Stomach (tissue), 9 donors: ENCODE measurements around the gene GTF2I. TPM values are rescaled to one million over a fixed set of nuclear protein-coding genes. Genes with fewer than 3 reads are reported as not detected.
"Not testable (repeated sequence)": the region's sequence is repeated elsewhere in the genome, so short reads cannot be mapped to it uniquely, and the experiment has no call there.

Experiments used
- DNase-seq, 2 donors: peaks; one replicate each; pipeline versions ENCODE4 v3.0.0 to v3.0.0-alpha.2; 2013 to 2019
- H3K27ac ChIP-seq, 5 donors: fragments of 200-600 bp in 4 of 5; sonication (generic) in 4 of 5; one replicate each; pipeline ENCODE4 v1.5.1; 2013 to 2019; ENCODE audit warnings: mild to moderate bottlenecking in 1 of 5, moderate library complexity in 1 of 5
- H3K27me3 ChIP-seq, 3 donors: fragments of 200-600 bp; sonication (generic); one replicate each; pipeline ENCODE4 v1.5.1; 2017 to 2019; ENCODE audit warnings: mixed run types in 1 of 3
- H3K36me3 ChIP-seq, 4 donors: fragments of 200-600 bp; sonication (generic); 1 replicate in 3 of 4; 2 replicates in 1 of 4; pipeline ENCODE4 v1.5.1; 2016 to 2019
- H3K4me1 ChIP-seq, 4 donors: fragments of 200-600 bp; sonication (generic); one replicate each; pipeline ENCODE4 v1.5.1; 2016 to 2019
- H3K4me3 ChIP-seq, 4 donors: fragments of 200-600 bp; sonication (generic) in 3 of 4; one replicate each; pipeline ENCODE4 v1.5.1; 2016 to 2019; ENCODE audit warnings: mild to moderate bottlenecking in 1 of 4
- H3K9me3 ChIP-seq, 4 donors: fragments of 200-600 bp; sonication (generic); one replicate each; pipeline ENCODE4 v1.5.1; 2016 to 2019
- EP300 ChIP-seq: sonication (generic); formaldehyde crosslinking; IDR thresholded peaks from one replicate; pipeline ENCODE4 v1.6.1; 2017; ENCODE audit warnings: antibody characterized with exemption
- POLR2A ChIP-seq, 4 donors: fragments of 450-650 bp; IDR thresholded peaks; one replicate each; pipeline ENCODE4 v1.6.1; 2016; ENCODE audit warnings: antibody characterized with exemption in 4 of 4, control low read depth in 2 of 4, mild to moderate bottlenecking in 1 of 4, moderate library complexity in 1 of 4
- POLR2AphosphoS5 ChIP-seq, 3 donors: sonication (generic); formaldehyde crosslinking; IDR thresholded peaks; one replicate each; pipeline ENCODE4 v1.6.1; 2016; ENCODE audit warnings: antibody characterized with exemption in 3 of 3
- WGBS, 5 donors: extraction: QIAGEN DNeasy Blood & Tissue Kit in 3 of 5; methylation state at CpG; one replicate each; pipeline versions ENCODE4 v1.1.5 to v1.1.7; 2013 to 2018; 5-methylcytosine and 5-hydroxymethylcytosine counted together
- intact Hi-C: fragments of 100-400 bp; cut with DNase I; formaldehyde crosslinking; loops from one replicate; pipeline ENCODE4 v1.15.1; 2023; ENCODE audit warnings: low total_unique reads
- polyA plus RNA-seq, 3 donors: library from polyadenylated mRNA; stranded (reverse); fragments of 200-250 nt; gene quantifications; one replicate each; pipeline ENCODE4 v1.2.3, GENCODE V29; 2013
- total RNA-seq, 5 donors: library from RNA; depleted of rRNA; stranded (reverse); fragments of >200 nt; gene quantifications; one replicate each; pipeline versions ENCODE4 v1.1.0 to v1.2.3, GENCODE V29; 2014 to 2016
- TF ChIP-seq, protein P1 (sequence below), 7 experiments: fragments of 450-650 bp in 4 of 7; fragments of 200-600 bp in 3 of 7; sonication (generic) in 3 of 7; IDR thresholded peaks; one replicate each; pipeline ENCODE4 v1.5.1; 2016 to 2019; ENCODE audit warnings: antibody characterized with exemption in 7 of 7, control low read depth in 2 of 7, mild to moderate bottlenecking in 1 of 7
- donor health status: healthy with polysubstance abuse.
- donor health status: Bipolar disorder and iron deficiency.
- donor health status: healthy.

Gene GTF2I
- total and polyA plus RNA-seq, 8 donors, result 15.9 to 340 (median 132) TPM

DNA sequence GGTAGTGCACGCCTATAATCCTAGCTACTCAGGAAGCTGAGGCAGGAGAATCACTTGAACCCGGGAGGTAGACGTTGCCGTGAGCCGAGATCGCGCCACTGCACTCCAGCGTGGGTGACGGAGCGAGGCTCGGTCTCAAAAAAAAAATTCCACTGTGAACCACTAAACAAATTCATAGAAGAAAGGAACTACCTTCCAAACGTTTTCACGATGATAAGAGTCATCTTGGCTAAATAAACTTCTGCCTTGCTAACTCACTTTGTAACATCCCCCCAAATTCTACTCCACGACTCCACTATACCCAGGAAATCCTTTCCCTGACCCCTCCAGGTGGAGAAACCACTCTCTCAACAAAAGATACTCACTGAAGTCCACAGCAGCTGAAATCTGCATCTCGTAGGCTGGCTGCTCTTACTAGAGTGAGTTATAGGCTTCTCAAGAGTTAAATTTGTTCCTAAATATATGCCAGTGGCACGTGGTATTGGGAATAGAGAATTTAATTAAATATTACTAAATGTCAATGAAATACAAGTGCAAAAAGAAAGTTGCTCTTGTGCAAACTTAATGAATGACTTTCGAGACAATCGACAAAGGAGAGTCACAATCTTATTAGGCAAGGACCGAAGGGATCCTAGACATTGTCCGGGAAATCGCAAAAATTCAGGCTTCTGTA lies 1.6 kb upstream of the GTF2I start:
- intact Hi-C loops, result no loop called here
- peak in 1 of 2 donors; percentile 23 for DNase-seq
- peak overlapping the region in 4 of 5 donors; percentile 98 to 100 (median 100) for H3K27ac ChIP-seq
- peaks cover 29 to 47% (median 40%) of the 10 kb centered on the region in 4 donors for H3K4me1 ChIP-seq
- peak overlapping the region; percentile 86 to 100 (median 99) for H3K4me3 ChIP-seq
- 10 to 26% (median 23%) methylated on average over 21 of the region's 21 CpGs for WGBS, 5 donors
- H3K36me3 ChIP-seq, result no peaks in the 10 kb centered on the region
- no peaks in the 10 kb centered on the region for H3K9me3 ChIP-seq
- TF ChIP-seq POLR2AphosphoS5 (IDR thresholded peaks at IDR 0.05), result no peak
- TF ChIP-seq, protein P1, sequence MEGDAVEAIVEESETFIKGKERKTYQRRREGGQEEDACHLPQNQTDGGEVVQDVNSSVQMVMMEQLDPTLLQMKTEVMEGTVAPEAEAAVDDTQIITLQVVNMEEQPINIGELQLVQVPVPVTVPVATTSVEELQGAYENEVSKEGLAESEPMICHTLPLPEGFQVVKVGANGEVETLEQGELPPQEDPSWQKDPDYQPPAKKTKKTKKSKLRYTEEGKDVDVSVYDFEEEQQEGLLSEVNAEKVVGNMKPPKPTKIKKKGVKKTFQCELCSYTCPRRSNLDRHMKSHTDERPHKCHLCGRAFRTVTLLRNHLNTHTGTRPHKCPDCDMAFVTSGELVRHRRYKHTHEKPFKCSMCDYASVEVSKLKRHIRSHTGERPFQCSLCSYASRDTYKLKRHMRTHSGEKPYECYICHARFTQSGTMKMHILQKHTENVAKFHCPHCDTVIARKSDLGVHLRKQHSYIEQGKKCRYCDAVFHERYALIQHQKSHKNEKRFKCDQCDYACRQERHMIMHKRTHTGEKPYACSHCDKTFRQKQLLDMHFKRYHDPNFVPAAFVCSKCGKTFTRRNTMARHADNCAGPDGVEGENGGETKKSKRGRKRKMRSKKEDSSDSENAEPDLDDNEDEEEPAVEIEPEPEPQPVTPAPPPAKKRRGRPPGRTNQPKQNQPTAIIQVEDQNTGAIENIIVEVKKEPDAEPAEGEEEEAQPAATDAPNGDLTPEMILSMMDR (IDR thresholded peaks at IDR 0.05), result no peak
- TF ChIP-seq POLR2A (IDR thresholded peaks at IDR 0.05), result no peak
- TF ChIP-seq EP300, result no peak
- no peaks in the 10 kb centered on the region for H3K27me3 ChIP-seq

DNA sequence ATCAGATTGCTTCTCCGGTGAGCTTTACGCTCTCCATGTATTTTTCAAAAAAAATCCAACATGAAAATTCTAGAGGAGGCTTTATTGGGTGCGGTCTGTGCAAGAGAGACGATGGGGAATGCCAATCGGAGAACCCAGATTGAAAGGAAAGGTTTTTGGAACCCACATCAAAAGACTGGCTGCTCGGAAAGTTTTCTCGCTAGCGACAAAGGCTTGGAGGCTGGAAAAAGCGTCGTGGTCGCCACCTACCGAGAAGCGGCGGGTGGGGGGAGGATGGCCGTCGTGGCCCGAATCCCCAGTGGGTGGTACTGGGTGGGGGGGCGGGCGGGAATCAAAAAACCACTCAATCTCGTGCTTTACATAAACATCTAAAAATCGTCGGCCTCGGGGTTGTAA lies 1.1 kb upstream of the GTF2I start:
- peak; percentile 57 to 82 for DNase-seq
- peak overlapping the region; percentile 65 to 100 (median 100) for H3K27ac ChIP-seq
- H3K4me1 ChIP-seq, result peaks cover 35 to 52% (median 44%) of the 10 kb centered on the region in 4 donors
- H3K36me3 ChIP-seq, result no peaks in the 10 kb centered on the region
- intact Hi-C loops, result no loop called here
- H3K27me3 ChIP-seq, result no peaks in the 10 kb centered on the region
- peak overlapping the region; percentile 86 to 100 (median 99) for H3K4me3 ChIP-seq
- no peaks in the 10 kb centered on the region for H3K9me3 ChIP-seq
- WGBS, 5 donors, result 0 to 2% (median 1%) methylated on average over 23 of the region's 23 CpGs
- TF ChIP-seq POLR2A (IDR thresholded peaks at IDR 0.05) (no peak), POLR2AphosphoS5 (IDR thresholded peaks at IDR 0.05) (no peak), EP300 (no peak)
- TF ChIP-seq, protein P1 (IDR thresholded peaks at IDR 0.05), result no peak

DNA sequence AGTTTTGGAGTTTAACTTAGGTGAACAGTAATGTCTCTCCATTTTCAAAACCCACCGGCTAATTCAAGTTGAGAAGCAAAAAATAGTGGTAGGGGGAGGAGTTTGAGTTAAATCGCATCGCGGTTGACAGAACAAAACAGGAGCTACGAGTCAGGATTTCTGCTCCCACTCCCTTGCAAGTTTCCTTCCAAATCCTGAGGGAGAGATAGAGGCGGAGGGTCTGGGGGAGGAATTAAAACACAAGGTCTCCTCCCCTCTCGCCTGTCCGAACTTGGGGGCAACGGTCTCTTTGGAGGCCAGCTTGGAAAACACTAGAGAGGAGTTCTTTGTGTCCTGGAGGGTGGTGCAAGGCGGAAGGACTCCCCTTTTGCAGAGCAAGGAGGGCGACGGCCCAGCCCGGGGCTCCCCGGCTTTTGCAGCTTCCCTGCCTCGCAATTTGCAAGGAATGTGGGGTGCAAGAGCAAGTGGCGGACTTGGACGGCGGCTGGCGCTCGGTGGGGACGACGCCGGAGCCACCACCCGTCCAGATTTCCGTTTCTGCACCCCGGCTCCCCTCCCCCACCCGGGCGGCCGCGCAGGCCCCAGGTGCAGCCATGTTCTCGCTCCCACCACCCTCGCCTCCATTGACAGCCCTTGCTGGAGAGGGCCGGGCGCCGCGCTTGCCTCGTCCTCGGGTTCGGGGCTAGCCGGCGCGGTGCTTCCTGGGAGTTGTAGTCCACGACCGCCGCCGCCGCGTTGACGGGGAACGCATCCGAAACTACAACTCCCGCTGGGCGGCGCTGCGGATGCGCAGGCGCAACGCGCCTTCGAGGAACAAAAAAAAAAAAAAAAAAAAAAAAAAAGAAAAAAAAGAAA lies 454 bp upstream of the GTF2I start:
- Histone ChIP-seq H3K27me3 (no peaks in the 10 kb centered on the region), H3K9me3 (no peaks in the 10 kb centered on the region), H3K36me3 (no peaks in the 10 kb centered on the region), H3K4me3 (peak overlapping the region; percentile 86 to 100 (median 99)), H3K27ac (peak overlapping the region; percentile 98 to 100 (median 100)), H3K4me1 (peaks cover 39 to 59% (median 47%) of the 10 kb centered on the region in 4 donors)
- intact Hi-C loops, result no loop called here
- TF ChIP-seq EP300, result no peak
- TF ChIP-seq POLR2A (IDR thresholded peaks at IDR 0.05), result no peak
- TF ChIP-seq, protein P1 (IDR thresholded peaks at IDR 0.05), result peak in 2 of 7 experiments; percentile 20 to 30
- TF ChIP-seq POLR2AphosphoS5 (IDR thresholded peaks at IDR 0.05), result peak; percentile 73 to 92 (median 87)
- peak; percentile 99 for DNase-seq
- 0 to 1% (median 0%) methylated on average over 41 to 60 of the region's 60 CpGs for WGBS, 5 donors

DNA sequence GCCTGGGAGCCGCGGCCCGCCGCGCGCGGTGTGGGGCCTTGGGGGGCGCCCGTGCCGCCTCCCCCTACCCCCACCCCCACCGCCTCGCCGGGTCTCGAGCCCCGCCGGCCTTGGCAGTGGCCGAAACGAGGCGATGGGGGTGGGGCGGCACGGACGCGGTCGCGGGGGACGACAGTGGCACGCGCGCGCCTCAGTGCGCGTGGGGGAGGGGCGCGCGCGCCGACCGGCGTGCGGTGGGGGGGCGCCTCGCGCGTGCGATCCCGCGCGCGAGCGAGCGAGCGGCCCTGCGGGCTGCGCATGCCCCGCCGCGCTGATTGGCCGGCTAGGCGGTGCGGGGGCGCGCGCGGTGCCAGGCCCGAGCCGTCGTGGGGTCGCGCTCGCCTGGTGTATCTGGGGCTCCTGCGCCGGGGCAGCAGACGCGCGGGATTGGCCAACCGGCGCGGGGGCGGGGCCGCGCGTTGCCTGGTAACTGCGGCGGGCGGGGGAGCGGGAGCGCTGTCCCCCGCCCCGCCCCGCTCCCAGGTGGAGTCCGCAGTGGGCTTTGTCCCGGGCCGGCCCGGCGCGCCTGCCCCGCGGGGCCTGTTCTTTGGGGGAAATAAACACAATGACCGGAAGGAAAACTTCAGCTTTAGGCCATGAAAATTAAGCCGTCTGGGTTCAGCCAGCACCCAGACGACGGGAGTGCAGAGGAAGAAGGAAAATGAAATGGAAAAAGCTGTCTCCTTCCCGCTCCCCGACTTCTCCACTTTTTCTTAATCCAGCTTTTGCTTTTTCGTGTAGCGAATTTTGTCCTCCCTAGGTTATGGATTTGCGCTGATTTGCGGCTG lies 873 bp downstream of the GTF2I start:
- Histone ChIP-seq H3K4me3 (peak overlapping the region; percentile 86 to 100 (median 99)), H3K27ac (peak overlapping the region; percentile 98 to 100 (median 100)), H3K9me3 (no peaks in the 10 kb centered on the region), H3K36me3 (no peaks in the 10 kb centered on the region), H3K27me3 (no peaks in the 10 kb centered on the region), H3K4me1 (peaks cover 48 to 72% (median 57%) of the 10 kb centered on the region in 4 donors)
- peak; percentile 95 to 98 for DNase-seq
- intact Hi-C loops, result no loop called here
- WGBS, 5 donors, result 1 to 6% (median 1%) methylated on average over 16 to 96 of the region's 108 CpGs
- TF ChIP-seq EP300, result no peak
- no peak for TF ChIP-seq POLR2AphosphoS5 (IDR thresholded peaks at IDR 0.05)
- no peak for TF ChIP-seq POLR2A (IDR thresholded peaks at IDR 0.05)
- TF ChIP-seq, protein P1 (IDR thresholded peaks at IDR 0.05), result no peak

DNA sequence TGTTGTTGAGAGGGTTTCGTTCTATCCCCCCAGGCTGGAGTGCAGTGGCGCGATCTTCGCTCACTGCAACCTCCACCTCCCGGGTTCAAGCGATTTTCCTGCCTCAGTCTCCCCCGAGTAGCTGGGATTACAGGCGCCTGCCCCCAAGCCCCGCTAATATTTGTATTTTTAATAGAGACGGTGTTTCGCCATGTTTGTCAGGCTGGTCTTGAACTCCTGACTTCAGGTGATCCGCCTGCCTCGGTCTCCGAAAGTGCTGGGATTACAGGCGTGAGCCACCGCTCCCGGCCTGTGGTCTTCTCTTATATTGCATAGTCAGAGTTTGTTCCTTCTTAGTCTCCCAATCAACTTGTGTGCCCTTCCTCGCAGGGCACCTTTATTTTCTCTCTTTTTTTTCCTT lies 2.7 kb downstream of the GTF2I start:
- H3K27me3 ChIP-seq, H3K9me3 ChIP-seq, DNase-seq, intact Hi-C loops: not testable (repeated sequence)
- H3K4me1 ChIP-seq, result peaks cover 56 to 83% (median 68%) of the 10 kb centered on the region in 4 donors
- peak overlapping the region; percentile 86 to 100 (median 99) for H3K4me3 ChIP-seq
- peak overlapping the region; percentile 84 to 100 (median 99) for H3K27ac ChIP-seq
- 33 to 50% (median 40%) methylated on average over 18 of the region's 18 CpGs for WGBS, 5 donors
- H3K36me3 ChIP-seq, result peaks cover 0 to 10% (median 9%) of the 10 kb centered on the region in 4 donors
